PC-3 (cell line): Measurements from ENCODE around the gene NR5A2. TPM values are rescaled to one million over a fixed set of nuclear protein-coding genes. Genes with fewer than 3 reads are reported as not detected.

Experiments used
- ATAC-seq: fragments of 200-7000 bp; cut with Tn5 transposase; 2 replicates; pipeline ENCODE4 v1.9.1; 2020; ENCODE audit warnings: mild to moderate bottlenecking, moderate library complexity
- BruUV-seq: library from RNA; stranded (reverse); fragments of 400-500 nt; replicated peaks from 2 replicates; lab custom pipeline; 2021; lab: Mats Ljungman, UMichigan
- CTCF ChIA-PET: fragments of 300-600 bp; sonication (Branson Sonifier 250); formaldehyde crosslinking; loops from one replicate; lab custom pipeline; 2022; ENCODE audit warnings: antibody characterized with exemption; lab: Charles Lee
- POLR2A ChIA-PET: fragments of 300-600 bp; sonication (Branson Sonifier 250); formaldehyde crosslinking; loops from one replicate; lab custom pipeline; 2022; ENCODE audit warnings: antibody characterized with exemption; ENCODE audit not compliant: unreplicated experiment; lab: Charles Lee
- DNase-seq: peaks from one replicate; pipeline ENCODE4 v3.0.0-alpha.2; 2015
- H2AFZ ChIP-seq: fragments of 300-600 bp; sonication (generic); 2 replicates; pipeline ENCODE4 v1.6.0; 2016; ENCODE audit warnings: antibody characterized with exemption, low read length
- H3F3A ChIP-seq: fragments of 300-600 bp; sonication (generic); one replicate; pipeline ENCODE4 v1.6.0; 2017; ENCODE audit warnings: antibody characterized with exemption, low read length, control low read depth, mild to moderate bottlenecking; ENCODE audit not compliant: unreplicated experiment
- H3K27ac ChIP-seq: fragments of 300-600 bp; sonication (generic); 2 replicates; pipeline ENCODE4 v1.5.1; 2016; ENCODE audit warnings: mild to moderate bottlenecking, low read length
- H3K27me3 ChIP-seq: fragments of 300-600 bp; sonication (generic); 2 replicates; pipeline ENCODE4 v1.6.1; 2016; ENCODE audit warnings: low read length, mixed read lengths
- H3K36me3 ChIP-seq: fragments of 300-600 bp; sonication (generic); 2 replicates; pipeline ENCODE4 v1.6.1; 2016; ENCODE audit warnings: low read depth, mixed run types, low read length, mixed read lengths
- H3K4me1 ChIP-seq: fragments of 300-600 bp; sonication (generic); 2 replicates; pipeline ENCODE4 v1.5.1; 2016; ENCODE audit warnings: low read length; ENCODE audit not compliant: insufficient read depth
- H3K4me2 ChIP-seq: fragments of 300-600 bp; sonication (generic); 2 replicates; pipeline ENCODE4 v1.6.0; 2016; ENCODE audit warnings: low read length
- H3K4me3 ChIP-seq: fragments of 300-600 bp; sonication (generic); 2 replicates; pipeline ENCODE4 v1.5.1; 2016; ENCODE audit warnings: mild to moderate bottlenecking, low read length, mixed read lengths
- H3K79me2 ChIP-seq: fragments of 300-600 bp; sonication (generic); 2 replicates; pipeline ENCODE4 v1.6.1; 2017; ENCODE audit warnings: low read length, mixed read lengths
- H3K9ac ChIP-seq: fragments of 300-600 bp; sonication (generic); 2 replicates; pipeline ENCODE4 v1.6.0; 2016; ENCODE audit warnings: mild to moderate bottlenecking, low read length
- H3K9me2 ChIP-seq: fragments of 300-600 bp; sonication (generic); replicated peaks from 2 replicates; pipeline ENCODE4 v1.6.1; 2016; ENCODE audit warnings: mixed run types, low read length, mixed read lengths
- H3K9me3 ChIP-seq: fragments of 300-600 bp; sonication (generic); 2 replicates; pipeline ENCODE4 v1.6.1; 2016; ENCODE audit warnings: low read length, mixed read lengths
- H4K20me1 ChIP-seq: fragments of 300-600 bp; sonication (generic); 2 replicates; pipeline ENCODE4 v1.6.1; 2016; ENCODE audit warnings: low read length, mixed read lengths
- CTCF ChIP-seq: fragments of 300-600 bp; sonication (generic); conservative IDR thresholded peaks from 2 replicates; pipeline ENCODE4 v1.5.1; 2017; ENCODE audit warnings: antibody characterized with exemption, low read depth, mild to moderate bottlenecking, low read length
- EZH2 ChIP-seq: fragments of 300-600 bp; sonication (generic); IDR thresholded peaks from one replicate; pipeline ENCODE4 v1.6.1; 2017; ENCODE audit warnings: antibody characterized with exemption, mild to moderate bottlenecking, low read length; ENCODE audit not compliant: unreplicated experiment
- EZH2phosphoT487 ChIP-seq: fragments of 300-600 bp; sonication (generic); IDR thresholded peaks from 2 replicates; pipeline ENCODE4 v1.6.1; 2018; ENCODE audit warnings: mild to moderate bottlenecking, antibody characterized with exemption, low read length, borderline replicate concordance
- intact Hi-C: fragments of 100-400 bp; cut with micrococcal nuclease; formaldehyde crosslinking; loops from 2 replicates; pipeline ENCODE4 v1.9.0; 2023
- total RNA-seq: library from RNA; depleted of rRNA; stranded (reverse); fragments of >200 nt; gene quantifications from 2 replicates; pipeline ENCODE4 v1.2.3, GENCODE V29; 2014

The NR5A2 gene
- total RNA-seq, 1 experiment from 2014 or later = 0.36 TPM

GRCh38 chr1:200163911-200164310 is 136.4 kb downstream of the NR5A2 start:
- H2AFZ ChIP-seq = no peak overlapping the region
- no peaks in the 10 kb centered on the region for H3K36me3 ChIP-seq
- TF ChIP-seq EZH2phosphoT487 = no peak
- no peak for TF ChIP-seq CTCF
- TF ChIP-seq EZH2 = no peak
- ATAC-seq = no peak
- CTCF ChIA-PET = no interaction called here
- no TSS peak for BruUV-seq
- no peaks in the 10 kb centered on the region for H3K79me2 ChIP-seq
- H3K9me3 ChIP-seq = no peaks in the 10 kb centered on the region
- H3K27me3 ChIP-seq = no peaks in the 10 kb centered on the region
- no peak overlapping the region for H3K4me2 ChIP-seq
- POLR2A ChIA-PET = no interaction called here
- H3K27ac ChIP-seq = no peak overlapping the region
- H3K4me3 ChIP-seq = no peak overlapping the region
- H3K9ac ChIP-seq = no peak overlapping the region
- no peaks in the 10 kb centered on the region for H4K20me1 ChIP-seq
- no peaks in the 10 kb centered on the region for H3K4me1 ChIP-seq
- no peaks in the 10 kb centered on the region for H3K9me2 ChIP-seq
- intact Hi-C loops = no loop called here
- no peaks in the 10 kb centered on the region for H3F3A ChIP-seq
- DNase-seq = no peak

GRCh38 chr1:200165493-200166220 is 138.1 kb downstream of the NR5A2 start:
- TF ChIP-seq CTCF (no peak), EZH2phosphoT487 (no peak), EZH2 (no peak)
- no peaks in the 10 kb centered on the region for H3K9me2 ChIP-seq
- H2AFZ ChIP-seq = no peak overlapping the region
- CTCF ChIA-PET = interaction anchor here (0.6 kb wide), 1 partner anchor 312 kb away, joined by 3 read pairs; no protein-coding TSS in a partner anchor
- H3F3A ChIP-seq = no peaks in the 10 kb centered on the region
- no peaks in the 10 kb centered on the region for H3K36me3 ChIP-seq
- intact Hi-C loops = no loop called here
- POLR2A ChIA-PET = no interaction called here
- DNase-seq = no peak
- no peaks in the 10 kb centered on the region for H3K27me3 ChIP-seq
- no peaks in the 10 kb centered on the region for H3K9me3 ChIP-seq
- no peaks in the 10 kb centered on the region for H4K20me1 ChIP-seq
- H3K4me1 ChIP-seq = no peaks in the 10 kb centered on the region
- H3K4me3 ChIP-seq = no peak overlapping the region
- H3K27ac ChIP-seq = no peak overlapping the region
- ATAC-seq = no peak
- no peak overlapping the region for H3K4me2 ChIP-seq
- H3K79me2 ChIP-seq = no peaks in the 10 kb centered on the region
- no peak overlapping the region for H3K9ac ChIP-seq
- no TSS peak for BruUV-seq

GRCh38 chr1:200166411-200166810 is 138.9 kb downstream of the NR5A2 start:
- ATAC-seq (no peak), DNase-seq (no peak)
- H3K9me2 ChIP-seq = no peaks in the 10 kb centered on the region
- no peak overlapping the region for H3K9ac ChIP-seq
- no peaks in the 10 kb centered on the region for H3F3A ChIP-seq
- H3K36me3 ChIP-seq = no peaks in the 10 kb centered on the region
- H3K79me2 ChIP-seq = no peaks in the 10 kb centered on the region
- no peaks in the 10 kb centered on the region for H3K27me3 ChIP-seq
- no peaks in the 10 kb centered on the region for H3K4me1 ChIP-seq
- TF ChIP-seq EZH2 (no peak), CTCF (no peak), EZH2phosphoT487 (no peak)
- ChIA-PET CTCF (no interaction called here), POLR2A (no interaction called here)
- H4K20me1 ChIP-seq = no peaks in the 10 kb centered on the region
- no peaks in the 10 kb centered on the region for H3K9me3 ChIP-seq
- H3K4me3 ChIP-seq = no peak overlapping the region
- H2AFZ ChIP-seq = no peak overlapping the region
- no TSS peak for BruUV-seq
- H3K27ac ChIP-seq = no peak overlapping the region
- intact Hi-C loops = no loop called here
- no peak overlapping the region for H3K4me2 ChIP-seq
